Measurements from ENCODE around the gene IL33. TPM values are rescaled to one million over a fixed set of nuclear protein-coding genes. Genes with fewer than 3 reads are reported as not detected.

The IL33 gene
- total and polyA plus RNA-seq, 2 of the 8 experiments (the other 6 are each of a cell fraction or from before 2014, with no cell fraction given), result not detected

DNA sequence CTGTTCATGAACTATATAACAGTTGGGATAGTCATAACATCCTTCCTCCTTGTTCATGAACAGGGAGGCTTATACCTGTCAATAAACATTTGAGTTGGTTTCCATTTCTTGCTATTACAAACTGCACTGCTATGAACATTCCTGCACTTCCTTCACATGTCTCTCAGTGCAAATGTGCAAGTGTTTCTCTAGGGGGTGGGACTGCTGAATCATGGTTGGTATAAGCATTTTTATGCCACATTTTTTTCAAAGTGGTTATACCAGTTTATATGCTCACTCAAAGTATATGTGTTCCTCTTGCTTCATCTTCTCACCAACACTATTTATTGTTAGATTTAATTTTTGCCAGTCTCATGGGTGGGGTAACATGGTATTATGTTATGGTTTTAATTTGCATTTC is 86.8 kb downstream of the IL33 start (continued):
- TF ChIP-seq CBX5 (IDR thresholded peaks at IDR 0.05; ENCODE audit: low read depth, low read length) (no peak), YY1 (IDR thresholded peaks at IDR 0.05; ENCODE audit: low read depth, low read length) (no peak), GABPA (IDR thresholded peaks at IDR 0.05; ENCODE audit: borderline replicate concordance, insufficient read depth, low read length) (no peak), SIRT6 (IDR thresholded peaks at IDR 0.05; ENCODE audit: low read length) (no peak), CTBP2 (IDR thresholded peaks at IDR 0.05; ENCODE audit: borderline replicate concordance, insufficient read depth, insufficient read length, low read length) (no peak)
- TF ChIP-seq, protein P1, sequence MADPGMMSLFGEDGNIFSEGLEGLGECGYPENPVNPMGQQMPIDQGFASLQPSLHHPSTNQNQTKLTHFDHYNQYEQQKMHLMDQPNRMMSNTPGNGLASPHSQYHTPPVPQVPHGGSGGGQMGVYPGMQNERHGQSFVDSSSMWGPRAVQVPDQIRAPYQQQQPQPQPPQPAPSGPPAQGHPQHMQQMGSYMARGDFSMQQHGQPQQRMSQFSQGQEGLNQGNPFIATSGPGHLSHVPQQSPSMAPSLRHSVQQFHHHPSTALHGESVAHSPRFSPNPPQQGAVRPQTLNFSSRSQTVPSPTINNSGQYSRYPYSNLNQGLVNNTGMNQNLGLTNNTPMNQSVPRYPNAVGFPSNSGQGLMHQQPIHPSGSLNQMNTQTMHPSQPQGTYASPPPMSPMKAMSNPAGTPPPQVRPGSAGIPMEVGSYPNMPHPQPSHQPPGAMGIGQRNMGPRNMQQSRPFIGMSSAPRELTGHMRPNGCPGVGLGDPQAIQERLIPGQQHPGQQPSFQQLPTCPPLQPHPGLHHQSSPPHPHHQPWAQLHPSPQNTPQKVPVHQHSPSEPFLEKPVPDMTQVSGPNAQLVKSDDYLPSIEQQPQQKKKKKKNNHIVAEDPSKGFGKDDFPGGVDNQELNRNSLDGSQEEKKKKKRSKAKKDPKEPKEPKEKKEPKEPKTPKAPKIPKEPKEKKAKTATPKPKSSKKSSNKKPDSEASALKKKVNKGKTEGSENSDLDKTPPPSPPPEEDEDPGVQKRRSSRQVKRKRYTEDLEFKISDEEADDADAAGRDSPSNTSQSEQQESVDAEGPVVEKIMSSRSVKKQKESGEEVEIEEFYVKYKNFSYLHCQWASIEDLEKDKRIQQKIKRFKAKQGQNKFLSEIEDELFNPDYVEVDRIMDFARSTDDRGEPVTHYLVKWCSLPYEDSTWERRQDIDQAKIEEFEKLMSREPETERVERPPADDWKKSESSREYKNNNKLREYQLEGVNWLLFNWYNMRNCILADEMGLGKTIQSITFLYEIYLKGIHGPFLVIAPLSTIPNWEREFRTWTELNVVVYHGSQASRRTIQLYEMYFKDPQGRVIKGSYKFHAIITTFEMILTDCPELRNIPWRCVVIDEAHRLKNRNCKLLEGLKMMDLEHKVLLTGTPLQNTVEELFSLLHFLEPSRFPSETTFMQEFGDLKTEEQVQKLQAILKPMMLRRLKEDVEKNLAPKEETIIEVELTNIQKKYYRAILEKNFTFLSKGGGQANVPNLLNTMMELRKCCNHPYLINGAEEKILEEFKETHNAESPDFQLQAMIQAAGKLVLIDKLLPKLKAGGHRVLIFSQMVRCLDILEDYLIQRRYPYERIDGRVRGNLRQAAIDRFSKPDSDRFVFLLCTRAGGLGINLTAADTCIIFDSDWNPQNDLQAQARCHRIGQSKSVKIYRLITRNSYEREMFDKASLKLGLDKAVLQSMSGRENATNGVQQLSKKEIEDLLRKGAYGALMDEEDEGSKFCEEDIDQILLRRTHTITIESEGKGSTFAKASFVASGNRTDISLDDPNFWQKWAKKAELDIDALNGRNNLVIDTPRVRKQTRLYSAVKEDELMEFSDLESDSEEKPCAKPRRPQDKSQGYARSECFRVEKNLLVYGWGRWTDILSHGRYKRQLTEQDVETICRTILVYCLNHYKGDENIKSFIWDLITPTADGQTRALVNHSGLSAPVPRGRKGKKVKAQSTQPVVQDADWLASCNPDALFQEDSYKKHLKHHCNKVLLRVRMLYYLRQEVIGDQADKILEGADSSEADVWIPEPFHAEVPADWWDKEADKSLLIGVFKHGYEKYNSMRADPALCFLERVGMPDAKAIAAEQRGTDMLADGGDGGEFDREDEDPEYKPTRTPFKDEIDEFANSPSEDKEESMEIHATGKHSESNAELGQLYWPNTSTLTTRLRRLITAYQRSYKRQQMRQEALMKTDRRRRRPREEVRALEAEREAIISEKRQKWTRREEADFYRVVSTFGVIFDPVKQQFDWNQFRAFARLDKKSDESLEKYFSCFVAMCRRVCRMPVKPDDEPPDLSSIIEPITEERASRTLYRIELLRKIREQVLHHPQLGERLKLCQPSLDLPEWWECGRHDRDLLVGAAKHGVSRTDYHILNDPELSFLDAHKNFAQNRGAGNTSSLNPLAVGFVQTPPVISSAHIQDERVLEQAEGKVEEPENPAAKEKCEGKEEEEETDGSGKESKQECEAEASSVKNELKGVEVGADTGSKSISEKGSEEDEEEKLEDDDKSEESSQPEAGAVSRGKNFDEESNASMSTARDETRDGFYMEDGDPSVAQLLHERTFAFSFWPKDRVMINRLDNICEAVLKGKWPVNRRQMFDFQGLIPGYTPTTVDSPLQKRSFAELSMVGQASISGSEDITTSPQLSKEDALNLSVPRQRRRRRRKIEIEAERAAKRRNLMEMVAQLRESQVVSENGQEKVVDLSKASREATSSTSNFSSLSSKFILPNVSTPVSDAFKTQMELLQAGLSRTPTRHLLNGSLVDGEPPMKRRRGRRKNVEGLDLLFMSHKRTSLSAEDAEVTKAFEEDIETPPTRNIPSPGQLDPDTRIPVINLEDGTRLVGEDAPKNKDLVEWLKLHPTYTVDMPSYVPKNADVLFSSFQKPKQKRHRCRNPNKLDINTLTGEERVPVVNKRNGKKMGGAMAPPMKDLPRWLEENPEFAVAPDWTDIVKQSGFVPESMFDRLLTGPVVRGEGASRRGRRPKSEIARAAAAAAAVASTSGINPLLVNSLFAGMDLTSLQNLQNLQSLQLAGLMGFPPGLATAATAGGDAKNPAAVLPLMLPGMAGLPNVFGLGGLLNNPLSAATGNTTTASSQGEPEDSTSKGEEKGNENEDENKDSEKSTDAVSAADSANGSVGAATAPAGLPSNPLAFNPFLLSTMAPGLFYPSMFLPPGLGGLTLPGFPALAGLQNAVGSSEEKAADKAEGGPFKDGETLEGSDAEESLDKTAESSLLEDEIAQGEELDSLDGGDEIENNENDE (IDR thresholded peaks at IDR 0.05; ENCODE audit: insufficient replicate concordance, low read length), result no peak
